GM19238 (cell line): ENCODE measurements around the gene SELENON.

Source experiments
- DNase-seq: peaks from one replicate; pipeline ENCODE4 v3.0.0; 2011; ENCODE audit warnings: low spot score; ENCODE audit not compliant: insufficient read length

The SELENON gene

DNA sequence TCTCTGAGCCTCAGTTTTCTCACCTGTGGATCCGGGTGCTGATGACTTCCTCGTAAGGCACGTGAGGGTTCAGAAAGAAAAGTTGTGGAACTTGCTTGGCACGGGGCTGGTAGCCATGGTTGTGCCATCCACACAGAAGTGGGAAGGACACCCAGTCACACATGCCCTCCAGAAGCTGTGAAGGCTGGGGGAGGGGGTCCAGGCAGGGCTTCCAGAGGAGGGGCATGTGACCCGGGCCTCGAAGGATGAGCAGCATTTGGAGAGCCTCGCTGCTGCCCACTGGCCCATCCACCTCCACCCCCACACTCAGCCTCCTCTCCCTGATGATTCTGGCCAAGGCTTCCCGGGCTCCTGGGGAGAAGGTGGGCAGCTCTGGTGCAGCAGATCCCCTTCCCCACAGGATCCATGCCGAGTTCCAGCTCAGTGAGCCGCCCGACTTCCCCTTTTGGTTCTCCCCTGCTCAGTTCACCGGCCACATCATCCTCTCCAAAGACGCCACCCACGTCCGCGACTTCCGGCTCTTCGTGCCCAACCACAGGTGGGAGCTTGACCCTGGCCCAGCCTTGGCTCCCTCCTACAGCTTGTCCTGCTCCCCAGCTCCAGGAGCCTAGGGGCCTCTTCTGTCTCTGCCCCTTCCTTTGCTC, 9.4 kb downstream of the SELENON start:
- no peak for DNase-seq

DNA sequence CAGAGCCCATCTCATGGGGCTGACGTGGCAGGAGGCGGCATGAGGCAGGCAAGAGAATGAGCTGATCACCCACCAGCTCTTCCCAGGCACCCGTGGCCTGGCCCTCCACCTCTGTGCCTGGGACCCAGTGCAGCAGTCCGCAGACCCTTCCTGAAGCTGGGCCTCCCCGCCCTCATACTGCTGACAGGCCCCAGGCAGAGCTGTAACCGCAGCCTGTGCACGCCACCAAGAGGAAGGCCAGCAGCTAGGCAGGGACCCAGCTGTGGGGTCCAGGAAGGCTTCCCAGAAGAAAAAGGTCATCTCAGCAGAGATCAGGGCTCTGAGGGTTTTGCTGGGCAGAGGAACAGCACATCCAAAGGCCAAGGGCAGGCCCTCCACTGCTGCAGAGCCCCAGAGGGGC, 9.9 kb downstream of the SELENON start:
- no peak for DNase-seq

GRCh38 chr1:25810341-25811299, 10.6 kb downstream of the SELENON start:
- DNase-seq = peak; percentile 75

GRCh38 chr1:25811384-25812082, 11.5 kb downstream of the SELENON start:
- DNase-seq = no peak

DNA sequence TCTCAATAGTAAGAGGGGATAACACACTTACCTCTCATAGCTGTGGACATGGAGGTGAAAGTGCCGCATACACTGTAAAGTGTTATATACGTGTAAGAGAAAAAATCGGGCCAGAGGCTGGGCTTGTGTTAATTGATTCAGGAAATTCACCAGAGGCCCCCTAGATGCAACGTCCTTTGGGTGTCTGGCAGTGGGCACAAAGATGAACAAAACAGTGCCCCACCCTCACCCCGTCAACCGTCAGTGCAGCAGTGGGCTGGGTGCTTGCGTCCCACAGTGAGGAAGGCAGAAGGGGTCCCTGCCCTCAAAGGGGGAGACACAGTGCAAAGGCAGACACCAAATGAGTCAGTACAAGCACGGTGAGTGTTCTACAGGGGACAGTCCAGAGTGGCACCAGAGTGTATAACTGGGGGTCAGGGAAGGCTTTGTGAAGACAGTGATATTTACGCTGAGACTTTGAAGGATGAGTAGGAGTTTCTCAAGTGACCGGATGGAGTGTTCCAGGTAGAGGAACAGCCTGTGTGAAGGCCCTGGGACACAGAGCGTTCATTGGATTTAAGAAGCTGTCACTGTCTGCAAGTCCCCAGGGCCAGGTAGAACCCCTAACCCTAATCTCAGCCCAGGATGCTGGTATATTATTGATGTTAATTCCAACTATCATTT, 13.2 kb downstream of the SELENON start:
- no peak for DNase-seq

DNA sequence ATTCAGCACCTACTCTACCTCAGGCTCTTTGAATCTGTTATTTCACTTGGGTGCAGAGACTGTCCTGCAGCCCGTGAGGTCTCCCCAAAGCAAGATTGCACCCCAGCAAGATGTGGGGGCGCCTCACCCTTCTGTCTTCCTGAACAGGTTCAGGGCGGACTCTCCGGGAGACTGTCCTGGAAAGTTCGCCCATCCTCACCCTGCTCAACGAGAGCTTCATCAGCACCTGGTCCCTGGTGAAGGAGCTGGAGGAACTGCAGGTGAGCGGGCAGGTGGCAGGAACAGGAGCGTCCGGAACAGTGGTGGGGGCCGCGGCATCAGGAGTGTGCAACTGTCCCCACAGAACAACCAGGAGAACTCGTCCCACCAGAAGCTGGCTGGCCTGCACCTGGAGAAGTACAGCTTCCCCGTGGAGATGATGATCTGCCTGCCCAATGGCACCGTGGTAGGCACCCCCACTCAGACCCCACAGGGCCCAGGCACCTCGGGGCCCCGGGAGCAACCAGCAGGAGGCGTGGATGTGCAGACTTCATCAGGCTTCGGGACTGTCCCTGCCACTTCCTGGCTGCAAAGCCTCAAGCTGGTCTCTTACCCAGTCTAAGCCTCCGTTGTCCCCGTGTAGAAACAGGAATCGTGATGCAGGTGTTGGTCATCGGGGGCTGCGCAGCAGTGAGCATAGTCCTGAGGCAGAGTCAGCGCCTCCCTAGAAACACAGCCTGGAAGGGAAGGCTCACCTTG, 13.9 kb downstream of the SELENON start:
- DNase-seq = no peak

DNA sequence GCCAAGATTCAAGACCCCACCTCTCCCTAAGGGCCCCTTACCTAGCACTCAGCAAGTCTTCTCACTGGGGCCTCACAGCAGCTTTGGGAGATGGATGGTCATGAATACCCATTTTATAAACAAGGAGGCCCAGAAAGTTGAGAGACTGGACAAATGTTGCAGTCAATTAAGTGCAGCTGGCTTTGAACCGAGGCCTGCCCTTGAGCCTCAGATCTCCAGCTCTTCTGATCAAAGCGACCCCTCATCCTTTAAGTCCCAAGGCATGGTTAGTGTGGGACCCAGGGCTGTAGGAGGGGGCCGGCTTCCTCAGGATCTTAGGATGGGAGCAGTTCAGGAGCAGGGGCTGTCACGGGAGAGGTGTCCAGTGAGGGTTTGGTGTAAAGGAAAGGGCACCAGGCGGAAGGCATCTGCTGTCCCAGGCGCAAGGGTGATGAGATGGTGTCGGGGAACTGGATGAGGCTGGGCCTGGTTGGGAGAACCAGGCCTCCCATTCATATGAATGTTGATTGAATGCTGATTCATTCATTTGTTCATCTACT, 14.6 kb downstream of the SELENON start:
- no peak for DNase-seq

DNA sequence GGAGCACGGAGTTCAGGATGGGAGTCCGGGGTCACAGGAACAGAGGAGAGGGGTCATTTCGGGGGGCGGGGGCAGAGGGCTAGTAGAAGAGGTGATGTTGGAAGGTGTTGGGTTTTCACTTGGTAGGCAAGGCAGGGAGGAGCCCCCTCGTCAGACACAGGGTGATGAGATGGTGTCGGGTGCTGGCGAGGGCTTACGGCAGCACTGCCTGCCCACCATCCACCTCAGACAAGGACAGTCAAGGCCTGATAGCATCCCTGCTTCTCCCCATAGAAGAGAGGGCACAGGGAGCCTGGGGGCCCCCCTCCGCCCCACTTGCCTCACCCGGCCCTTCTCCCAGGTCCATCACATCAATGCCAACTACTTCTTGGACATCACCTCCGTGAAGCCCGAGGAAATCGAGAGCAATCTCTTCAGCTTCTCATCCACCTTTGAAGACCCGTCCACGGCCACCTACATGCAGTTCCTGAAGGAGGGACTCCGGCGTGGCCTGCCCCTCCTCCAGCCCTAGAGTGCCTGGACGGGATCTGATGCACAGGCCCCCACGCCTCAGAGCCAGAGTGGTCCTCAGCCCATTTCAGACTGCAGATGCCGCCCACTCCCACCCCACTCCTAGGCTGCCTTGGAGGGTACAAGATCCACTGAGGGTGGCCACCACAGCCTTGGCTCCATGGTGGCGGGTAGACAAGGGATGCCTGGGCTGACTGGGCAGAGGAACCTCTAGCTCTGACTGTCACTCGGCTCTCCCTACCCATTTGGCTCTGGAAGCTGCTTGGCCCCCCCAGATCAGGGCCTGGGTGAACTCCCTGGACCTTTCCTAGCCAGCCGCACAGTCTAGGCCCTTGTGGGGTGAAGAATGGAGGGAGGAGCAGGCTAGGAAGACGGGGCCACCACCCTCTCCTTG, 15.5 kb downstream of the SELENON start:
- no peak for DNase-seq

DNA sequence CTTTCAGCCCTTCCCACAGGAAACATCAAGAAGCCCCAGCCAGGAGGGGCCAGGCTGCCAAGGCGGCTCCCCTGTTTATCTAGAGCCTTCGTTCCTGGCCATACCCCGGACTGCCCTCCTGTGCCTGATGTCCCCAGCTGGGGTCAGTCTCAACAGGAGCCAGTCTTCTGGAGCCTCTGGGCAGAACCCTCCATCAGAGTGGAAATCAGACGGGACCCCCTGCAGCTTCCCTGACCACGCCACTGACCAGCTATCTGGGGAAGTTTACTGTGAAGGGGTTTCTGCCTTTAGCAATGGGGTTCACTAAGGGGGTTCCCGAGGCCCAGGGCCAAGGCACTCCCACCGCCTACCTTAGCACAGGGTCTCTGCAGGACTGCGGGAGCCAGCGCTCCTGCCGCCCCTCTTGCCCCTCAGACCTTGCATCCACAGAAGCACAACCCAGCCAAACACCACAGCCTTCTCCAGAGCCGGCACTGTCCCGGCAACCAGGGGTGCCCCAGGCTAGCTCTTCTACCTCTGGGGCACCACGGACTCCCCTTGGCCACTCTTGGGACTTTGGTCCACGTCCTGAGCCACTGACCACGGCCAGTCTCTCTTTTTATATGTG, 16.2 kb downstream of the SELENON start:
- no peak for DNase-seq

- no peak for DNase-seq
Measured at GRCh38 chr1:25817840-25818501, 18.0 kb downstream of the SELENON start.

- no peak for DNase-seq
Measured at GRCh38 chr1:25818569-25818968, 18.6 kb downstream of the SELENON start.

DNA sequence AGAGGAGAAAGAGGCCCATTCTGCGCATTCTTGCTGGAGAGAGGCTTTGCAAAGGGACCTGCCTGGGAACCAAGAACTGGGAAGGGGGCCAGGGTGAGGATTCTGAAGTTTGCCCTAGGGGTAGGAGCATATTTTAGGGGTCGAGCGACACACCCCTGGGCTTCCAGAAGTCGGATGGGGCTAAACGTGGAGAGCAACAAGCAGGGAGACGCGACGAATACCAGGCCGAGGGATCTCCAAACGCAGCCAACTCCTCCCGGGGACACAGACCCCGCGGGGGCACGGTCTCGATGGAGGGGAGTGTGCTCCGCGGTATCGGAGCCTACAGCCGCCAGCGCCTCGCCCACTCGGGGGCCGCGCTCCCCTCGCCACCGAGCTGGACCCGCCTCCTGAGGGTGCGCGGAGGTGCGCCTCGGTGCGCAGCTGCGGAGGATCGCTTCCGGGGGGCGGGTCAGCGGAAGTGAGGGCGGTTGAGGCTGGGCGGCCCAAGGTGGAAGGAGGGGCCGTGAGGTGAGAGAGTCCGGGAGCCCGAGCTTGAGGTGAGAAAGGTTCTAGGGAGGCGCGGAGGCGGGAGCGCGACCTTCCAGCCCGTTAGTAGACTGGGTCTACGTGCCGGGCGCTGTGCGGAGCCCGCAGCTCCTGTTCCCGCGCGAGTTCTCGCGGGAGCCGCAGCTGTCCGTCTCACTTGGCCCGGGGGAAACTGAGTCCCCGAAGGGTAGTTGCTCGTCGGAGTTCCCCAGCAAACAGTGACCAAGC, 19.7 kb downstream of the SELENON start, which contains the start of gene MTFR1L:
MTFR1L (plus strand) TSS at position 464 of the 756 bp plus-strand sequence. CDS start 3,151 bp downstream, outside the sequence.
- DNase-seq = peak; percentile 98

DNA sequence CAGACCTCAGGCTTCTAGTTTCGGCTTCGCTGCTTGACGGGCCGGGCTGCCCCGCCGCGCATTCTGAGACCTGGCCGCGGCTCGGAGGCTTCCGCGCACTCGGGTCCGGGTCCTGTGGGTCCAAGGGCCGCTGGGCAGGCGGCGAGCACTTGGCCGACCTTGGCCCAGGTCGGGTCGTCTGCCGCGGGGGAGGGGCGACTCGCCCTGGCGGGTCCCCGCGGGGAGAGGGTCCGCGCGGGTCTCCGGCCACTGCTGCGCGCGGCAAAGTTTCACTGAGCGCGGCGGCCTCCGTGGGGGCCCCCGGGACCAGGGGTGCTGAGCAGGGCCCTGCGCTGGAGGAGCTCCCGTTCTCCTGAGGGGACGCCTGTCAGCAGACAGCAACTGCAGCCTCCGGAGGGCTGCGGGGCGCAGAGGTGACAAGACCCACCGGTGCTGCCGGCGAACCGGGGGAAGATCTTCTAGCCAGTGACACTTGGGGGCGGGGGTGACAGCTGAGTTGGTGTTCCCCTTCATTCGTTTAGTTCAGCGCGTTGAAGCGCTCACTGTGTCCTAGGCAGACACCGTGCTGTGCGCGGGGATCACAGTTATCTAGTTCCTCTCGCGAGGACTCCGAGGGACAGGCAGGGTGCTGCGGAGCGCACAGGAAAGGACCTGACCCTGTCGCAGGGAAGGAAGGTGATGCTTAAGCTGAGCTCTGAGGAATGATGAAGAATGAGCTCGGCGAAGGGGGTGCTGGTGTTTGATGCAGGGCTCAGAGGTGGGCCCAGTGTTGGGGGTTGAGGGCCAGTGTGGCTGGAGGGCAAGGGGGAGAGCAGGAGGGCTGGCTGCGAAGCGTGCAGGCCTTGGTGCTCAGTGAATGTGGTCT, 20.5 kb downstream of the SELENON start:
- DNase-seq = peak; percentile 88

- DNase-seq = no peak
Measured at GRCh38 chr1:25821112-25821476, 21.1 kb downstream of the SELENON start.

DNA sequence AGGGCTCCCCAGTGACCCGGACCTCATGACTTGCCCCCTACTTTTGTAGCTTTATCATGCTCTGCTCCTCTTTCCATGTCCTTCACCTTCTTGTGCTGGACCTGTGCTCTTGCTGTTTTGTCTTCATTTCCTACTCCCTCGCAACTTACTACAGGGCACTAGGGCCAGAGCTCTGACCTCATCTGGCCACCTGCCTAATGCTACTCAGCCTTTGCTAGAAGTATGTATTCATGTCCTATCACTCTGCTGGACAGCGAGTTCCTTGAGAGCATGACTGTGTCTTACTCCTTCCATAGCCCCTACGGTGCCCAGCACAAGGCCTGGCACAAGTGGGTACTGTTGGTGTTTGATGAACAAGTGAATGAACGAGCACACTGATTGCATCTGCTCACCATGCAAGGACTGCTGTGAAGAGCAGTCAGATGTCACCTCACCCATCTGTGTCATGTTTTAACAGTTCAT, 21.7 kb downstream of the SELENON start:
- DNase-seq = no peak

DNA sequence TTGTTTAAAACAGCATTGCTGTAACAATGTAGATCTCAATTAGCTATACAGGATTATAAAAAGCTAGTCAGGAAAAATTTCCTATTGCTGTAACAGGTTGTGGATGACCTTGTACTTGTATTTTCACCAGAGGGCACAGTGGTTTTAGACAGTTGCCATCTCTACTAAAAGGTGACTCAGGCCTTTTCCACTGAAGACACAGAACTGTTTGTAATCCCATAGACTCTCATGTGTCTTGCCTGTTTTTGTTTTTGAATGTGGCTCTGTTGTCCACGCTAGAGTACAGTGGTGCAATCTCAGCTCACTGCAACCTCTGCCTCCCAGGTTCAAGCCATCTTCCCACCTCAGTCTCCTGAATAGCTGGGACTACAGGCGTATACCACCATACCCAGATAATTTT, 25.6 kb downstream of the SELENON start:
- DNase-seq = no peak

DNA sequence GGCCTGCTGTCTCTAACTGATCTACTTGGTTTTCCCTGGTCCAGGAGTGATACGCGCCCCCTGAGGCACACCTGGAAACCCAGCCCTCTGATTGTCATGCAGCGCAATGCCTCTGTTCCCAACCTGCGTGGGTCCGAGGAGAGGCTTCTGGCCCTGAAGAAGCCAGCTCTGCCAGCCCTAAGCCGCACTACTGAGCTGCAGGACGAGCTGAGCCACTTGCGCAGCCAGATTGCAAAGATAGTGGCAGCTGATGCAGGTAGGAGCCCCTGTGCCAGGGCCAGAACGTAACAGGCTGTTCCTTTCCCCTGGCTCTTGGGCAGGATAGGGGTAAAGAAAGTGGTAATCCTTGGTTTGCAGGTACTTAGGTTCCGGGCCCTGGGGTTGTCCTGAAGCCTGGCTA, 26.6 kb downstream of the SELENON start:
- no peak for DNase-seq
